Epithelial cell of prostate (primary cell): Measurements from ENCODE around the gene SDS.

Experiments used
- DNase-seq: peaks from one replicate; pipeline ENCODE4 v3.0.0-alpha.2; 2011; ENCODE audit warnings: low read depth, low spot score
- H3K27ac ChIP-seq: fragments of 450-650 bp; 2 replicates; pipeline ENCODE4 v1.5.1; 2017; ENCODE audit warnings: mild to moderate bottlenecking

SDS gene

GRCh38 chr12:113385282-113385882 is 18.3 kb downstream of the SDS start:
- DNase-seq = no peak
- no peak overlapping the region for H3K27ac ChIP-seq

DNA sequence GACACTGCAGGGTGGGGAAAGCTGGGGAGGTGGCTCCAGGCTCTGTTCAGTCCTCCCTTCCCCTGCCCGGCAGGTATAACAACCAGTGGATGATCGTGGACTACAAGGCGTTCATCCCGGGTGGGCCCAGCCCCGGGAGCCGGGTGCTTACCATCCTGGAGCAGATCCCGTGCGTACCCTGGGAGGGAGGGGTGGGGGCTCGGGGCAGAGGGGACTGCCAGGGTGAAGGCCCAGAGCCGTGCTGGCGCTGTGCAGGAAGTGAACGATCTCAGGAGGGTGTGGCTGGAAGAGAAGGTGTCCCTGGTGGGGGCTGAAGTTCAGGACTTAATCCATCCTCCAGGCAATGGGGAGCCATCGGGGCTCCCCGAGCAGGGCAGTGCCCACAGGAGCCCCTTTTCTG is 18.9 kb downstream of the SDS start:
- no peak overlapping the region for H3K27ac ChIP-seq
- DNase-seq = no peak

DNA sequence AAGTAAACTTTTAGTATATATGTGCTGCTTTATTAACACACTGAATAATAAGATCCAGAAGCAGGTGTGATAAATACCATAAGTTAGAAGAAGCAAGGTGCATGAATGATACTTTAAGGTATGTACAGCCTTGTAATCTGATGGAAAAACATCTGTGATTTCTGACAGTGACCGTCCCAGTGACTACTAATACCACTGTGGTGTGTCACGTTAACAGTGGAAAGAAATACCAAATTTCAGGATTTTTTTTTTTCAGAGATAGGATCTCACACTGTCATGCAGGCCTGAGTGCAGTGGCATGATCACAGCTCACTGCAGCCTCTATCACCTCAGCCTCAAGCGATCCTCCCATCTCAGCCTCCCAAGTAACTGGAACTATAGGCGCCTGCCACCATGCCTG is 21.5 kb downstream of the SDS start:
- H3K27ac ChIP-seq = no peak overlapping the region
- DNase-seq = no peak

GRCh38 chr12:113381220-113381619 is 22.5 kb downstream of the SDS start:
- no peak for DNase-seq
- no peak overlapping the region for H3K27ac ChIP-seq

- no peak overlapping the region for H3K27ac ChIP-seq
- no peak for DNase-seq
These were observed 25.4 kb downstream of the SDS start for GRCh38 chr12:113378291-113378690.

DNA sequence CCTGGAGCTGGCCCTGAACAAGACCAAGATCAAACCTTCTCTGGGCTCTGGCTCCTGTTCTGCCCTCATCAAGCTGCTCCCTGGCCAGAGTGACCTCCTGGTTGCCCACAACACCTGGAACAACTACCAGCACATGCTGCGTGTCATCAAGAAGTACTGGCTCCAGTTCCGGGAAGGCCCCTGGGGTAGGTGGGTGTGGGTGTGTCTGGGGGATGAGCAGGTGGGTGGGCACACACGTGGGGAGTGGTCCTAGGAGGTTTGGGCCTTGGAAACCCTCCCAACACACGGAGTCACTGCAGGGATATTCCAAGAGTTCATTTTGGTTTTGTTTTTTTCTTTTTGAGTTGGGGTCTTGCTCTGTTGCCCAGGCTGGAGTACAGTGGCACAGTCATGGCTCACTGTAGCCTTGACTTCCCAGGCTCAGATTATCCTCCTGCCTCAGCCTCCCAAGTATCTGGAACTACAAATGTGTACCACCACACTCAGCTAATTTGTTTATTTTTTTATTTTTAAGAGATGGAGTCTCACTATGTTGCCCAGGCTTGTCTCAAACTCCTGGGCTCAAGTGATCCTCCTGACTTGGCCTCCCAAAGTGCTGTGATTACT is 28.8 kb downstream of the SDS start:
- DNase-seq = no peak

GRCh38 chr12:113373969-113374368 is 29.7 kb downstream of the SDS start:
- DNase-seq = no peak

More for the DNA sequence above, 28.8 kb downstream of the SDS start:
- H3K27ac ChIP-seq = no peak overlapping the region

DNA sequence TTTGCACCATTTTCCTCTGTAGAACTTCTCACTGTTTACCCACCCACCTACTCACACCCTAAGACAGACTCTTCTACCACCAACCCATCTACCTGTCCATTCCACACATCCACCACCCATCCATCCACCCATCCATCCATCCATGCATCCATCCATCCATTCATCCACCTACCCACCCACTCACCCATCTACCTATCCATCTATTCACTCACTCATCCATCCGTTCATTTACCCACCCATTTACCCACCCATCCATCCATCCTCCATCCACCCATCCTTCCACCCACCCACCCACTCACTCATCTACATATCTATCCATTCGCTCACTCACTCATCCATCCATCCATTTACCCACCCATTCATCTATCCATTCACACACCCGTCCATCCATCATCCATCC is 30.2 kb downstream of the SDS start:
- no peak for DNase-seq
- no peak overlapping the region for H3K27ac ChIP-seq

More at GRCh38 chr12:113373969-113374368, 29.7 kb downstream of the SDS start:
- no peak overlapping the region for H3K27ac ChIP-seq

DNA sequence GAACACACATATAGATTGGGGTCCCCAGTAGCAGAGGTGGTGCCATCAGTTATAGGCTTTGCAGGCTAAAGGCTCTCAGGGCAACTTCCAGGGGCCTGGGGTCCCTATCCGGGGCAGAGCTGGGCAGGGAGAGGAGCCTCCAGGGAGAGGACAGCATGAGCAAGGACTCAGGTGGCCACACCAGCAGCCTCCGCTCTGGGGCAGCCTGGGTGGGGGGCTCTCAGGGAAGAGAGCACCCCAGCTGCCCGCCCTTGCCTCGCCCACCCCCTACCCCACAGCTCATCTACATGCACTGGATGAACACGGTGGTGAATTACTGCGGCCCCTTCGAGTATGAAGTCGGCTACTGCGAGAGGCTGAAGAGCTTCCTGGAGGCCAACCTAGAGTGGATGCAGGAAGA is 31.3 kb downstream of the SDS start:
- no peak for DNase-seq
- H3K27ac ChIP-seq = no peak overlapping the region

DNA sequence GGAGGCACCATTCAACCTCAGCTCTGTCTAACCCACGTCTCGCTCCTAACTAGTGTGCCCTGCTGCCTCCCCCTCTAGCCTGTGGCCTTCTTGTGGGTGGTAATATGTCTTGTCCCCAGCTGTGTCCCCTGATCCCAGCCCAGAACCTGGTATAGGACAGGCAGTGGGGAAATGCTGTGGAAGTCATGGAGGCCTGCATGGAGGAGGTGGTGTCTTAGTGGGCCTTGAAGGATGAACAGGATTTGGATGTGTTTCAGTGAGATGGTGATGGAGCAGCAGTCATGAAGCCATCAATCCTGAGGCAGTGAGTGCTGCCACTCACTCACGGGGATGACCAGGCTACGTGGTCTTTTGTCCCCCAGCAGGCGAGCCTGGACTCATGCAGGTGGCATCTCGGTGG is 31.9 kb downstream of the SDS start:
- no peak for DNase-seq
- H3K27ac ChIP-seq = no peak overlapping the region

GRCh38 chr12:113370923-113371682 is 32.6 kb downstream of the SDS start:
- no peak for DNase-seq
- H3K27ac ChIP-seq = no peak overlapping the region

- H3K27ac ChIP-seq = no peak overlapping the region
- no peak for DNase-seq
These were observed 34.2 kb downstream of the SDS start for GRCh38 chr12:113369391-113369985.

- H3K27ac ChIP-seq = no peak overlapping the region
- no peak for DNase-seq
These were observed 35.4 kb downstream of the SDS start for GRCh38 chr12:113368331-113368730.

DNA sequence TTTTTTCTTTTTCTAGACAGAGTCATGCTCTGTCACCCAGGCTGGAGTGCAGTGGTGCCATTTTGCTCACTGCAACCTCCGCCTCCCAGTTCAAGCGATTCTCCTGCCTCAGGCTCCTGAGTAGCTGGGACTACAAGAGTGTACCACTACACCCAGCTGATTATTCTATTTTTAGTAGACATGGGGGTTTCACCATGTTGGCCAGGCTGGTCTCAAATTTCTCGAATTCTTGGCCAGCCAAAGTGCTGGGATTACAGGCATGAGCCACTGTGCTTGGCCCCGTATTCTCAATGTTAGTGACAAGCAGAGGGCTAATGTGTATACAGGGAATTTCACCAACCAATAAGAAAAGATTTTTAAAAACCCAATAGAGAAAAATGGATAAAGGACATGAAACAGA is 36.9 kb downstream of the SDS start:
- no peak overlapping the region for H3K27ac ChIP-seq
- no peak for DNase-seq

- no peak overlapping the region for H3K27ac ChIP-seq
- DNase-seq = no peak
These were observed 37.9 kb downstream of the SDS start for GRCh38 chr12:113365639-113366395.

DNA sequence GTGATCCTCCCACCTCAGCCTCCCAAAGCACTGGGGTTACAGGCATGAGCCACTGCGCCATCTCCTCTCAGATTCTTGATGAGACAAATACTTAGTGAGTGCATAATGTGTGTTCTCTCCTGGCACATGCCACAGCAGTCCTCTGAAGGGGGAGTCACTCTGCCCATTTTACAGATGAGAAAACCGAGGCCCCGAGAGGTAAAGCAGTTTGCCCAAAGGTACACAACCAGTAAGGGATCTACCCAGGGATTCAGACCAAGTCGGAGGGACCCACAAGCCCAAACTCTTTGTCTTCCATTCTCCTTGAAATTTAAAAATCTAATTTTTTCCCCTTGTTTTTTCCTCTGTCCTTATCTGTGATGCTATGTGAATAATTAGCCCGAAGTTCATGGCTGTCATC is 39.0 kb downstream of the SDS start:
- H3K27ac ChIP-seq = no peak overlapping the region
- no peak for DNase-seq

GRCh38 chr12:113361574-113362370 is 41.9 kb downstream of the SDS start:
- no peak overlapping the region for H3K27ac ChIP-seq

GRCh38 chr12:113359939-113360748 is 43.5 kb downstream of the SDS start:
- no peak overlapping the region for H3K27ac ChIP-seq
- DNase-seq = no peak

More at GRCh38 chr12:113361574-113362370, 41.9 kb downstream of the SDS start:
- no peak for DNase-seq
